Activated T-cell treated with anti-CD3 and anti-CD28 coated beads, Interleukin-2, amount 50 U/mL, for 1 hour (primary cell): ENCODE data around the gene KCP.
"Not testable (repeated sequence)": the region's sequence is repeated elsewhere in the genome, so short reads cannot be mapped to it uniquely, and the experiment has no call there.

ENCODE experiments used
- DNase-seq: peaks from one replicate; pipeline ENCODE4 v3.0.0-alpha.2; 2020

The KCP gene

GRCh38 chr7:128910569-128910945, at the start of gene KCP:
Gene KCP (minus strand): TSS chr7:128910709. CDS start chr7:128910676, 33 bp downstream.
- no peak for DNase-seq

GRCh38 chr7:128959296-128959695, 48.8 kb upstream of the KCP start:
- no peak for DNase-seq

GRCh38 chr7:128955981-128956380, 45.5 kb upstream of the KCP start:
- no peak for DNase-seq

- no peak for DNase-seq
Measured at GRCh38 chr7:128954830-128955802, 44.6 kb upstream of the KCP start.

- DNase-seq: no peak
Measured at GRCh38 chr7:128954150-128954549, 43.6 kb upstream of the KCP start.

- no peak for DNase-seq
Measured at GRCh38 chr7:128951296-128951695, 40.8 kb upstream of the KCP start.

GRCh38 chr7:128948976-128949760, 38.7 kb upstream of the KCP start:
- no peak for DNase-seq

GRCh38 chr7:128948312-128948973, 37.9 kb upstream of the KCP start:
- no peak for DNase-seq

GRCh38 chr7:128947854-128948253, 37.3 kb upstream of the KCP start:
- no peak for DNase-seq

- no peak for DNase-seq
Measured at GRCh38 chr7:128946936-128947830, 36.7 kb upstream of the KCP start.

- DNase-seq: no peak
Measured at GRCh38 chr7:128945668-128946366, 35.3 kb upstream of the KCP start.

GRCh38 chr7:128944487-128945236, 34.2 kb upstream of the KCP start:
- DNase-seq: no peak

- DNase-seq: not testable (repeated sequence)
Measured at GRCh38 chr7:128943251-128943650, 32.7 kb upstream of the KCP start.

GRCh38 chr7:128941946-128942526, 31.5 kb upstream of the KCP start:
- DNase-seq: no peak

GRCh38 chr7:128941323-128941890, 30.9 kb upstream of the KCP start:
- no peak for DNase-seq

GRCh38 chr7:128940494-128941322, 30.2 kb upstream of the KCP start:
- DNase-seq: no peak

- DNase-seq: no peak
Measured at GRCh38 chr7:128939861-128940410, 29.4 kb upstream of the KCP start.

GRCh38 chr7:128939075-128939860, 28.8 kb upstream of the KCP start:
- no peak for DNase-seq
